ENCODE measurements around the gene MIA2. TPM values are rescaled to one million over a fixed set of nuclear protein-coding genes. Genes with fewer than 3 reads are reported as not detected.

Gene MIA2
- total RNA-seq, 1 experiment from 2014 or later, result 15.0 TPM

GRCh38 chr14:39367387-39367751, 133.7 kb downstream of the MIA2 start:
- no peak overlapping the region for H4K5ac ChIP-seq (ENCODE audit: insufficient read length, low read depth, low read length)
- no CpG with 5 or more reads among the region's 2 CpGs for WGBS (ENCODE audit: extremely low coverage, insufficient read length, low lambda C conversion rate)
- H2BK120ac ChIP-seq (ENCODE audit: low read depth, low read length, poor library complexity, severe bottlenecking), result no peak overlapping the region
- no peak overlapping the region for H3K56ac ChIP-seq (ENCODE audit: insufficient read length, low read depth, low read length)
- no peak overlapping the region for H2BK12ac ChIP-seq (ENCODE audit: insufficient read length, low read depth, low read length)
- H3K79me1 ChIP-seq (ENCODE audit: insufficient read depth, low read depth, low read length, poor library complexity, severe bottlenecking), result no peaks in the 10 kb centered on the region
- no peak overlapping the region for H3K4ac ChIP-seq (ENCODE audit: low read depth, low read length)
- Mint-ChIP-seq H3K27me3 (ENCODE audit: low read depth) (no peaks in the 10 kb centered on the region), H3K4me3 (peak overlapping the region in 1 of 2 experiments; percentile 45; a peak in 2 of 5 replicates), H3K4me1 (peaks cover 39% of the 10 kb centered on the region in 2 experiments), H3K9me3 (peaks cover 9 to 14% of the 10 kb centered on the region in 2 experiments; a peak in 4 of 5 replicates), H3K36me3 (ENCODE audit: insufficient read depth in 1 of 3, low read depth in 3 of 3) (peaks cover 9 to 21% (median 11%) of the 10 kb centered on the region in 3 experiments), H3K27ac (peak overlapping the region; percentile 8 to 81 (median 48); a peak in 4 of 7 replicates)
- no peak overlapping the region for H3K18ac ChIP-seq (ENCODE audit: insufficient read length, low read depth, low read length)
- H3K79me2 ChIP-seq (ENCODE audit: insufficient read depth, low read length), result no peaks in the 10 kb centered on the region
- H3K23me2 ChIP-seq (ENCODE audit: insufficient read length, low read depth, low read length, poor library complexity, severe bottlenecking), result no peaks in the 10 kb centered on the region
- no peak overlapping the region for H3K14ac ChIP-seq (ENCODE audit: insufficient read depth, low read length)
- H3K9me3 ChIP-seq (ENCODE audit: control insufficient read depth, low read depth, low read length), result no peaks in the 10 kb centered on the region
- H2BK20ac ChIP-seq (ENCODE audit: low read depth, low read length, poor library complexity, severe bottlenecking), result no peak overlapping the region
- TF ChIP-seq CTCF (conservative IDR thresholded peaks at IDR 0.05), result no peak
- H2BK5ac ChIP-seq (ENCODE audit: insufficient read length, low read length), result no peak overlapping the region
- H2AFZ ChIP-seq (ENCODE audit: low read length), result no peak overlapping the region
- H3K4me2 ChIP-seq (ENCODE audit: insufficient read depth, insufficient read length, low read length), result no peak overlapping the region
- no peak overlapping the region for H4K91ac ChIP-seq (ENCODE audit: insufficient read length, low read depth, low read length)
- H3K27ac ChIP-seq (ENCODE audit: insufficient read length, low read depth, low read length), result peak overlapping the region; percentile 25
- H3K27me3 ChIP-seq (ENCODE audit: insufficient read depth, low read length), result no peaks in the 10 kb centered on the region
- no peak overlapping the region for H2AK5ac ChIP-seq (ENCODE audit: insufficient read length, low read length)
- peak; percentile 40 for DNase-seq
- H2BK15ac ChIP-seq (ENCODE audit: low read depth, low read length), result no peak overlapping the region
- no peaks in the 10 kb centered on the region for H4K20me1 ChIP-seq (ENCODE audit: control insufficient read depth, insufficient read depth, insufficient read length)
- H3K23ac ChIP-seq (ENCODE audit: insufficient read length, low read depth, low read length), result no peak overlapping the region
- peaks cover 10% of the 10 kb centered on the region for H3K4me1 ChIP-seq (ENCODE audit: insufficient read depth, low read length)
- no peak overlapping the region for H3T11ph ChIP-seq (ENCODE audit: low read length)
- H3K9ac ChIP-seq (ENCODE audit: extremely low read depth, insufficient read length, low read length), result no peak overlapping the region
- H4K8ac ChIP-seq (replicated peaks; ENCODE audit: insufficient read length, low read depth, low read length), result no peak overlapping the region
